DND-41 (cell line): ENCODE data around the gene IL17F.

Source experiments
- EZH2 ChIP-seq: IDR thresholded peaks from 3 replicates; pipeline ENCODE4 v1.6.1; 2012; ENCODE audit warnings: borderline replicate concordance, low read depth, mild to moderate bottlenecking, moderate library complexity, low read length, inconsistent platforms; ENCODE audit not compliant: severe bottlenecking
- TF ChIP-seq, protein P1 (sequence below): IDR thresholded peaks from 2 replicates; pipeline ENCODE4 v1.5.1; 2012; ENCODE audit warnings: borderline replicate concordance, low read length, moderate library complexity, mild to moderate bottlenecking; ENCODE audit not compliant: poor library complexity, severe bottlenecking; ENCODE audit errors: extremely low read depth

DNA sequence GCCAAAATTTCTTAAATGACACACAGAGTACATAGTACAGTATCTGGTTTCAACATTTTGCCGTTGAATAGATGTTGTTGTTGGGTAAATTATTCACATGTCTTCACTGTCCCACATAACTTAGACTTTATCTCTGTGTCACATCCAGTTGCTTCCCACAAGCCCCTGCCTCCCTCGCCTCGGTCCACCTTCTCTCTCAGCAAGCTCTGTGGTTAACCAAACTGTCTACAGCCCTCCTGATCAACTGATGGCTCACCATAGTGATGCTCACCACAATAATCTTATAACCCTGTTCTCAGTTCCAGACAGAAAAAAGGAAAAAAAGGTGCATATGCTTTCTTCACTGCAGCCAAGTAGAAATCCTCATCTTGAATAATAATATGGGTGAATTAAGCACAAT lies 23.0 kb downstream of the IL17F start:
- TF ChIP-seq, protein P1, sequence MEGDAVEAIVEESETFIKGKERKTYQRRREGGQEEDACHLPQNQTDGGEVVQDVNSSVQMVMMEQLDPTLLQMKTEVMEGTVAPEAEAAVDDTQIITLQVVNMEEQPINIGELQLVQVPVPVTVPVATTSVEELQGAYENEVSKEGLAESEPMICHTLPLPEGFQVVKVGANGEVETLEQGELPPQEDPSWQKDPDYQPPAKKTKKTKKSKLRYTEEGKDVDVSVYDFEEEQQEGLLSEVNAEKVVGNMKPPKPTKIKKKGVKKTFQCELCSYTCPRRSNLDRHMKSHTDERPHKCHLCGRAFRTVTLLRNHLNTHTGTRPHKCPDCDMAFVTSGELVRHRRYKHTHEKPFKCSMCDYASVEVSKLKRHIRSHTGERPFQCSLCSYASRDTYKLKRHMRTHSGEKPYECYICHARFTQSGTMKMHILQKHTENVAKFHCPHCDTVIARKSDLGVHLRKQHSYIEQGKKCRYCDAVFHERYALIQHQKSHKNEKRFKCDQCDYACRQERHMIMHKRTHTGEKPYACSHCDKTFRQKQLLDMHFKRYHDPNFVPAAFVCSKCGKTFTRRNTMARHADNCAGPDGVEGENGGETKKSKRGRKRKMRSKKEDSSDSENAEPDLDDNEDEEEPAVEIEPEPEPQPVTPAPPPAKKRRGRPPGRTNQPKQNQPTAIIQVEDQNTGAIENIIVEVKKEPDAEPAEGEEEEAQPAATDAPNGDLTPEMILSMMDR: no peak
- no peak for TF ChIP-seq EZH2
